Mononuclear cell (primary cell): ENCODE results near the gene MBD2. TPM values are rescaled to one million over a fixed set of nuclear protein-coding genes. Genes with fewer than 3 reads are reported as not detected.
A peak's percentile ranks its signal among the peaks of the same experiment; 100 is the strongest.
"Not testable (repeated sequence)": the region's sequence is repeated elsewhere in the genome, so short reads cannot be mapped to it uniquely, and the experiment has no call there.

ENCODE experiments used
- H3K27me3 ChIP-seq: 2 replicates; pipeline ENCODE4 v1.6.0; 2011; ENCODE audit warnings: low read length, control low read depth; ENCODE audit not compliant: insufficient read depth
- H3K4me1 ChIP-seq: 2 replicates; pipeline ENCODE4 v1.5.1; 2011; ENCODE audit warnings: mild to moderate bottlenecking, low read length, control low read depth; ENCODE audit not compliant: insufficient read depth
- H3K4me3 ChIP-seq: 2 replicates; pipeline ENCODE4 v1.5.1; 2011; ENCODE audit warnings: mild to moderate bottlenecking, low read length, moderate library complexity
- H3K9me3 ChIP-seq: 2 replicates; pipeline ENCODE4 v1.5.1; 2011; ENCODE audit warnings: low read depth, mild to moderate bottlenecking, control low read depth, low read length
- total RNA-seq: library from RNA; depleted of rRNA; stranded (reverse); fragments of >200 nt; gene quantifications from one replicate; pipeline ENCODE4 v1.2.3, GENCODE V29; 2012

Gene MBD2
- total RNA-seq, 1 donor = 51.3 TPM

DNA sequence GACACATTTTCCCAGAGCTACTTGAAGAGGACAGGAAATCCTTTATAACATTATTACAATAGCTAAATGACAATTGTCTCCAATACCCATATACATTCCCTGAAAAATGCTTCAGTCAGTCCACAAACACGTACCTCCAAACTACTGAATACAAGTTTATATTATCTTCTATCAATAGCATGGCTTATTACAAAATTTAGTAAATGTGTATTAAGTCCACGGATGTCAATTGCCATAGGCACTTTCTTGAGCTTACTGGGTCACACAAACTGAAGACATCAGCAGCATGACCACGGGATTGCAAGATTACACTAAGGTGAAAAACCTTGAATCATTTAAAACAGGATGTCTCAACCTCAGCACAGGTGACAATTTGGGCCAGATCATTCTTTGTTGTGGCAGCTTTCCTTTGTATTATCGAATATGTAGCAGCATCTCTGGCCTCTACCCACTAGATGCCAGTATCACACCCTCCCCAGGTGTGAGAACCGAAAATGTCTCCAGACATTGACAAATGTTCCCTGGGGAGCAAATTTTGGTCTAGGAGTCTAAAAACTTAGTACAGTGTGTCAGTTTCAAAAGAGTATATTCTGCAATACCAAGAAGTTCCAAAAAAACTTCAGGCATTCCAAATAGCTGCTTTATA, 1.4 kb downstream of the MBD2 start:
- Histone ChIP-seq H3K27me3 (no peaks in the 10 kb centered on the region), H3K4me3 (peak overlapping the region; percentile 41), H3K4me1 (peaks cover 49% of the 10 kb centered on the region), H3K9me3 (no peaks in the 10 kb centered on the region)

DNA sequence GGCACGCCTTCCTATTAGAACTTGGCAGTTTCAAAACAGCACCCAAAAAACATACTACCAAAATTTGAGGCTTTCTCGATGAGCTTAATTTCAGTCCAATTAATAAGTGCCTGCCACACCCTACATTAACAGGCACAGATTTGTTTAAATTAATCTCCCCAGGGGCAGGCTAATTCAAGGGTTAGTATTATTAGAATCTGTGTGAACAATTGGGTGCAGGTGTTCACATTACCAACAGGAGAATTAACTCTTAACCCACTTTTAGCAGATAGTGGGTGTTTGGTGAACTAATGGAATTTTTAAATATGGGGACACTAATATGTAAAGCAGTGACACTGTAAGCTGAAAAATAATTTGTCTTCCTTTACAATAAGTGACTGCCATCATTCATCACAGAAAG, 4.1 kb downstream of the MBD2 start:
- H3K27me3 ChIP-seq = no peaks in the 10 kb centered on the region
- H3K9me3 ChIP-seq = no peaks in the 10 kb centered on the region
- peaks cover 55% of the 10 kb centered on the region for H3K4me1 ChIP-seq
- H3K4me3 ChIP-seq = no peak overlapping the region

- not testable (repeated sequence) for H3K9me3 ChIP-seq, H3K4me3 ChIP-seq, H3K27me3 ChIP-seq
- peaks cover 54% of the 10 kb centered on the region for H3K4me1 ChIP-seq
Measured at GRCh38 chr18:54218803-54219202, 5.7 kb downstream of the MBD2 start.

DNA sequence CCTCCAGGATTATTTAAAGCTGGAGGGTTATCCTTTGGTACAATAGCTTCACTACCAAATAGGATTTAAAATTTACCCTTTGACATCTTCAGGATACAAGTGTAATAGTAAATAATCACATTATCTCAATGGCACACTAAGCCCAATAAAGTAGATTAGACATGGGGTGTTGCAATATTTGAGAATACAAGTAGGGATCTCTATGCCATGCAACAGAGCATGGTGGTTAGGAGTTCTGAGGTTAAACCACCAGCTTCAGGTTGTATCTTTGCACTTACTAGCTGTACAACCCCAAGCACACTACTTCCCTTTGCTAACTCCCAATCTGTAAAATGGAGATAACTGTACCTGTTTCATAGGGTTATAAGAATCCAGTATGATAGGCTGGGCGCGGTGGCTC, 6.2 kb downstream of the MBD2 start:
- H3K4me3 ChIP-seq = no peak overlapping the region
- no peaks in the 10 kb centered on the region for H3K27me3 ChIP-seq
- no peaks in the 10 kb centered on the region for H3K9me3 ChIP-seq
- H3K4me1 ChIP-seq = peaks cover 49% of the 10 kb centered on the region

DNA sequence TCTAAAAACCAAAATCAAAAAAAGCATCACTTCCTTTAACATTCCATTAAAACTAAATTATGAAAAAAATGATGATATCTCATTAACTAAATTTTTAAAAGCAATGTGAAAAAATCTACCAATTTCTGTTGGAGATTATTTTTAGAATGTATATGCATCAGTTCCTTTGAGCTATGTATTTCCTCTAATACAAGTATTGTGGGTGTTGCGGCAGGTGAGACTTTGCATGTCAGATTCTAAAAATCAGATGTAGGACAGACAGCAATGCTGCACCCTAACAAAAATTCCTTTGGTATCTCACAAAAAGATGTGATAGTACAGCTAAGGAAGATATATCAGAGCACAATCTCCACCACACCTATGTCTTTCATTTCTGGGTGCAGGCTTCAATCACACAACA, 6.8 kb downstream of the MBD2 start:
- Histone ChIP-seq H3K4me1 (peaks cover 42% of the 10 kb centered on the region), H3K4me3 (no peak overlapping the region), H3K27me3 (no peaks in the 10 kb centered on the region), H3K9me3 (no peaks in the 10 kb centered on the region)

DNA sequence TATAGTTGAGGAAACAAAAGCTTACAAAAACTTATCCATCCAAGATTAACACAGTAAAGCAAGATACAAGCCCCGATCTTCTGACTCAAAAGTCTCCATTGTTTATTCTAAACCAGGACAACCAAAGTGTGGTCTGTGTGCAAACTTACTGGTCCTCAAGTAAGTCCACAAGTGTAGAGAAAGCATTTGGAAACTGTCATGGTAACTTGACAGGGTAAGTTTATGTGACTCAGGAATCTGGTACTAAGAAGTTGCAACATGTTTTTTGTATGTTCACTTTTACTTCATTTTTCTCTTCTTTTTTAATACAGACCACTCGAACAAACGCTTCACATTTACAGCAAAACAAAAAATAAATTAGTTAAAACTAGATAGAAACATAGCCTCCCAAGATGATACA, 9.4 kb downstream of the MBD2 start:
- H3K9me3 ChIP-seq = no peaks in the 10 kb centered on the region
- H3K4me3 ChIP-seq = no peak overlapping the region
- peaks cover 31% of the 10 kb centered on the region for H3K4me1 ChIP-seq
- no peaks in the 10 kb centered on the region for H3K27me3 ChIP-seq

DNA sequence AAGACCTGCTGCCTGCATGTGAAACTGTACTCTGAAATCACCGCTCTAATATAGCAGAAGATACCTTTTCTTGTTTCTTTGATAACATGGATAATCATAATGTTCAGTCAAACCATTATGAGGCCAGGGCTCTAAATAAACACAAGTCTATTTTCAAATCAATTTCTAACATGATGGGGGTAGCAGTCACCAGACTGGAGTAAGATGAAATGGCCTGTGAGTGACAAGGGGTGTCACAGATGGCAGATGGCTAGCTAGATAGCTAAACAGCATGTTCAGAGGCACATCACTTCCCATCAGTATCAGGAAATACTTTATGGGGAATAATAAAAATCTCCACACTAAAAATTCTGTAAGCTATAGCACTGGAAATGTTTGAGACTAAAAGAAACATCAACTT, 14.0 kb downstream of the MBD2 start:
- H3K9me3 ChIP-seq = no peaks in the 10 kb centered on the region
- H3K27me3 ChIP-seq = no peaks in the 10 kb centered on the region
- H3K4me3 ChIP-seq = no peak overlapping the region
- H3K4me1 ChIP-seq = peaks cover 32% of the 10 kb centered on the region

- peaks cover 32% of the 10 kb centered on the region for H3K4me1 ChIP-seq
- no peaks in the 10 kb centered on the region for H3K9me3 ChIP-seq
- no peak overlapping the region for H3K4me3 ChIP-seq
- H3K27me3 ChIP-seq = no peaks in the 10 kb centered on the region
Measured at GRCh38 chr18:54209471-54210180, 14.8 kb downstream of the MBD2 start.

DNA sequence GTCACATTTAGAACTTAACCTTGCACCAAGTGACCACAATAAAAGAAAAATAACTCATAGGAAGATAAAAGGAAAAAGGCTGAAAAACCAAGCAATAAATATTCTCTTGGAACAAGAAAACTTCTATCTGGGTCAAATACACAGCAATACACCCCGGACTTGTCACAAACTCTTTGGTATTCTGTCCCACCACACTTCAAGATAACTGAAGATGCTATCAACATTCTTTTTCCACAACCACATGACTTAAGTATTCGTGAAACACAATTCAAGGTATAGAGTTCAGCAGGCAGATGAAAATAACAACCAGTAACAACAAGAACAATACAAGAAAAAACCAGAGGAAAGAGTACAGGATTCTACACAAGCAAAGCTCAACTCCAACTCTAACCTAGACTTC, 18.0 kb downstream of the MBD2 start:
- Histone ChIP-seq H3K9me3 (no peaks in the 10 kb centered on the region), H3K27me3 (no peaks in the 10 kb centered on the region), H3K4me3 (no peak overlapping the region), H3K4me1 (peaks cover 28% of the 10 kb centered on the region)

DNA sequence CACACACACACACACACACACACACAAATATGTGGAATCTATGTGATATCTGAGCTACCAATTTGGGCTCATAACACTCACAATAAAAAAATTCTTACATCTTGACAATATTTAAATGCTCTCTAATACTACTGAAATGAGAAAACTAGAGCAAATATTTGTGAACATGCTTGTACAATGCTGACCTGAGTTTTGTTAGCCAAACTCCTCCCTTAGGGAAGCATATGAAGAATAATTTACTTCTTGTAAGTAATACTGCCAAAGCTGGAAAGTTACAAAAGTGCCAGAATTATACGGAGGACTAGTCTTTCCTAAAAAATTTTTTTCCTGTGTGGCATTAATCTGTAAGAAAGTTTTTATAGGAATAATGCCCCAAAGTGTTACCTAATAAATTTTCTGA, 18.5 kb downstream of the MBD2 start:
- H3K4me3 ChIP-seq = no peak overlapping the region
- peaks cover 28% of the 10 kb centered on the region for H3K4me1 ChIP-seq
- H3K9me3 ChIP-seq = no peaks in the 10 kb centered on the region
- no peaks in the 10 kb centered on the region for H3K27me3 ChIP-seq

DNA sequence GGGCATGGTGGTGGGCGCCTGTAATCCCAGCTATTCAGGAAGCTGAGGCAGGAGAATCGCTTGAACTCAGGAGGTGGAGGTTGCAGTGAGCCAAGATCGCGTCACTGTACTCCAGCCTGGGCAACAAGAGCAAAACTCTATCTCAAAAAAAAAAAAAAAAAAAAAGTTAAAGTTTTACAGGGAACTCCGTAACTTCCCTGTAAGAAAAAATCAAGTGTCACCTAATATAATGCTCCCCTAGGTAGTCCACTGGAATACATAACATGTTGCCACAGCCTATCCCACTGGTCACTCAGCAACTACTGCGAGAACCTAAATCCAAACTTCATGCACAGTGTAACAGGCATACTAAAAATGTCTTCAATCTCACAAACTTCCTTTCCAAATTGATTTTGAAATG, 19.0 kb downstream of the MBD2 start:
- H3K4me1 ChIP-seq = peaks cover 24% of the 10 kb centered on the region
- not testable (repeated sequence) for H3K4me3 ChIP-seq

DNA sequence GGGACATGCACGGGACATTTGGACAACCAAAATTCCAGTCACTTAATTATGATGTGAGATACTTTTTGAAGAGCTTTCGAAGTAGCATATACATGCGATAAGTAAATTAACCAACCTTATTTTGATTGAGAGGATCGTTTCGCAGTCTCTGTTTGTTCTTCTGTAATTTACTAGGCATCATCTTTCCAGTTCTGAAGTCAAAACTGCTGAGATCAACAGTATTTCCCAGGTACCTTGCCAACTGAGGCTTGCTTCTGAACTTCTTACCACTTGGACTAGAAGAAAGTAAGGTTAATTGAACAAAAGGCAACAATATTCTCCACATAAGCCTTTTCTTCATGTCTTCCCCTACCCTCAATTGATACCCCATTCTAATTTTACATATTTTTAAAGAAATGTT, 19.6 kb downstream of the MBD2 start:
- H3K27me3 ChIP-seq = no peaks in the 10 kb centered on the region
- H3K4me1 ChIP-seq = peaks cover 20% of the 10 kb centered on the region
- no peaks in the 10 kb centered on the region for H3K9me3 ChIP-seq
- no peak overlapping the region for H3K4me3 ChIP-seq

More for the DNA sequence above, 19.0 kb downstream of the MBD2 start:
- not testable (repeated sequence) for H3K27me3 ChIP-seq, H3K9me3 ChIP-seq

DNA sequence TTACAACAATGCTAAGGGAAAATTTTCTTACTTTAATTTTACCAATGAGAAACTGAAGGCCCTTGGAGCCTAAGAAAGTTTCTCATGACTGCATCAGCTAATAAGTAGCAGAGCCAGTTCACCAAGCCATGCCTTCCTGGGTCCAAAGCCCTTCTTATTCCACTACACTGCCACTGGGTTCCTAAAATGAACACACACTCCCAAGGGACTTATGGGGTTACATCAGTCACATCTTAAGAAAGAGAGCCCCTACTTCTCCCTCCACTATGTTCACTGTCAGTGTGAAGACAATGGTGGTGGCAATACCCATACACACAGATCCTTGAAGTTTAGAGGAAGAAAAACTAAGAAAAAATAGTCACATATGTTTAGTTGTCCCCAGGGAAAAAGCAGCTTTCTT, 20.6 kb downstream of the MBD2 start:
- peaks cover 12% of the 10 kb centered on the region for H3K4me1 ChIP-seq
- H3K27me3 ChIP-seq = no peaks in the 10 kb centered on the region
- no peaks in the 10 kb centered on the region for H3K9me3 ChIP-seq
- no peak overlapping the region for H3K4me3 ChIP-seq

- Histone ChIP-seq H3K27me3 (no peaks in the 10 kb centered on the region), H3K4me3 (no peak overlapping the region), H3K4me1 (peaks cover 5% of the 10 kb centered on the region), H3K9me3 (no peaks in the 10 kb centered on the region)
Measured at GRCh38 chr18:54202851-54203250, 21.6 kb downstream of the MBD2 start.

DNA sequence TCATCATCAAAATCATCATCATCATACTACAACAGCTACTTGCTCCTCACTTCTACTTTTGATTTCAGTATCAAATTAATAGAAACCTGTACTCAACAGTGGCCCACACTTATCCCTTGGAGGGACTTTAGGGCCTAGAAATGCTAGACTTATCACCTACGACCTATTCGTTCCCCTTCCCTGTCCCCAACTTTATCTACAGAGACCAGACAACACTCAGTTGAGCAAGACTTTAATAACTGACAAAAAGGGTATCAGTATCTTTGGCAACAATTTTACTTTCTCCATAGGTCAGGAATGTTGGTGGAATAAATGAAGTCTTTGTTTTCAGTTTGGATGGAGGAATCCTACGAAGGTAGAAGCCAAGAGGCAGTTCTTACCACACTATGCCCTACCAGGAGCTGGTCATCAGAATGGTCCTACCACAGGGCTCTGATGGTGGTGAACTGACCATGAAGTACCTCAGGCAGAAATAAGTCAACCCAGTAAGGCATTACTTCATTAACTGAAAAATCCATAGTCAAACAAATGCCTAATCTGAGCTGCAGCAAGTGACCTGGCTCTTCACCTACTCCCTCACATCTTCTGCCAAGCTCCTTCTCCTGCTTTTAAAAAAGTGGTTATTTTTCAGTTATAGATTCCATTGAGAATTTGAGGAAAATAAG, 26.6 kb downstream of the MBD2 start:
- Histone ChIP-seq H3K9me3 (no peaks in the 10 kb centered on the region), H3K4me3 (no peak overlapping the region), H3K27me3 (no peaks in the 10 kb centered on the region)

GRCh38 chr18:54193786-54194185, 30.7 kb downstream of the MBD2 start:
- no peaks in the 10 kb centered on the region for H3K9me3 ChIP-seq
- H3K27me3 ChIP-seq = no peaks in the 10 kb centered on the region
- no peaks in the 10 kb centered on the region for H3K4me1 ChIP-seq
- H3K4me3 ChIP-seq = no peak overlapping the region

More for the DNA sequence above, 26.6 kb downstream of the MBD2 start:
- no peaks in the 10 kb centered on the region for H3K4me1 ChIP-seq
